ENCODE measurements around the gene RAPGEF1.
A peak's percentile ranks its signal among the peaks of the same experiment; 100 is the strongest.

RAPGEF1 gene

GRCh38 chr9:131707050-131707449 is 32.8 kb downstream of the RAPGEF1 start:
- no peak for DNase-seq (ENCODE audit: low read depth)
- TF ChIP-seq CTCF (conservative IDR thresholded peaks at IDR 0.05; ENCODE audit: low read depth, low read length) = no peak
- no peak overlapping the region for H3K4me3 ChIP-seq (ENCODE audit: low read depth, low read length)

- TF ChIP-seq CTCF (conservative IDR thresholded peaks at IDR 0.05; ENCODE audit: low read depth, low read length) = no peak
- no peak overlapping the region for H3K4me3 ChIP-seq (ENCODE audit: low read depth, low read length)
- no peak for DNase-seq (ENCODE audit: low read depth)
Observed at GRCh38 chr9:131706608-131706970, 33.3 kb downstream of the RAPGEF1 start.

GRCh38 chr9:131704988-131705387 is 34.9 kb downstream of the RAPGEF1 start:
- TF ChIP-seq CTCF (conservative IDR thresholded peaks at IDR 0.05; ENCODE audit: low read depth, low read length) = no peak
- DNase-seq (ENCODE audit: low read depth) = no peak
- H3K4me3 ChIP-seq (ENCODE audit: low read depth, low read length) = no peak overlapping the region

GRCh38 chr9:131704141-131704983 is 35.5 kb downstream of the RAPGEF1 start:
- TF ChIP-seq CTCF (conservative IDR thresholded peaks at IDR 0.05; ENCODE audit: low read depth, low read length) = no peak
- no peak for DNase-seq (ENCODE audit: low read depth)
- H3K4me3 ChIP-seq (ENCODE audit: low read depth, low read length) = no peak overlapping the region

- no peak overlapping the region for H3K4me3 ChIP-seq (ENCODE audit: low read depth, low read length)
- no peak for DNase-seq (ENCODE audit: low read depth)
- no peak for TF ChIP-seq CTCF (conservative IDR thresholded peaks at IDR 0.05; ENCODE audit: low read depth, low read length)
Observed at GRCh38 chr9:131703697-131704096, 36.2 kb downstream of the RAPGEF1 start.

- no peak for TF ChIP-seq CTCF (conservative IDR thresholded peaks at IDR 0.05; ENCODE audit: low read depth, low read length)
- DNase-seq (ENCODE audit: low read depth) = no peak
- no peak overlapping the region for H3K4me3 ChIP-seq (ENCODE audit: low read depth, low read length)
Observed at GRCh38 chr9:131702911-131703310, 37.0 kb downstream of the RAPGEF1 start.

GRCh38 chr9:131701789-131702337 is 38.0 kb downstream of the RAPGEF1 start:
- peak; percentile 21 for DNase-seq (ENCODE audit: low read depth)
- TF ChIP-seq CTCF (conservative IDR thresholded peaks at IDR 0.05; ENCODE audit: low read depth, low read length) = no peak
- H3K4me3 ChIP-seq (ENCODE audit: low read depth, low read length) = no peak overlapping the region
